Natural killer cell (primary cell): ENCODE data around the gene MPST. TPM values are rescaled to one million over a fixed set of nuclear protein-coding genes. Genes with fewer than 3 reads are reported as not detected.

Source experiments
- ATAC-seq, 3 donors: fragments of 150-1000 bp in 2 of 3; fragments of 200-7000 bp in 1 of 3; cut with Tn5 transposase; 1 replicate in 1 of 3; 2 replicates in 2 of 3; pipeline ENCODE4 v1.10.0; 2021; ENCODE audit warnings: mild to moderate bottlenecking in 2 of 3, moderate library complexity in 2 of 3
- DNase-seq, 2 donors: peaks; one replicate each; pipeline versions ENCODE4 v3.0.0 to v3.0.0-alpha.2; 2013 to 2021; ENCODE audit warnings: mixed read lengths in 1 of 2
- H3K27ac ChIP-seq: one replicate; pipeline ENCODE4 v1.5.1; 2013; ENCODE audit warnings: mild to moderate bottlenecking, low read length
- H3K27me3 ChIP-seq: one replicate; pipeline ENCODE4 v1.6.1; 2013; ENCODE audit warnings: low read length; ENCODE audit not compliant: control insufficient read depth, insufficient read depth
- H3K36me3 ChIP-seq: one replicate; pipeline ENCODE4 v1.6.1; 2013; ENCODE audit warnings: low read length; ENCODE audit not compliant: control insufficient read depth, insufficient read depth
- H3K4me1 ChIP-seq: one replicate; pipeline ENCODE4 v1.6.1; 2013; ENCODE audit warnings: low read length; ENCODE audit not compliant: control insufficient read depth, insufficient read depth
- H3K4me3 ChIP-seq: one replicate; pipeline ENCODE4 v1.5.1; 2013; ENCODE audit warnings: low read length
- H3K9me3 ChIP-seq: one replicate; pipeline ENCODE4 v1.6.1; 2013; ENCODE audit warnings: low read length; ENCODE audit not compliant: control insufficient read depth, insufficient read depth
- H3K27ac Mint-ChIP-seq, 2 donors: one replicate each; pipeline ENCODE4 v1.8.0; 2022; ENCODE audit warnings: mild to moderate bottlenecking in 2 of 2, mixed read lengths in 2 of 2, moderate library complexity in 1 of 2
- H3K27me3 Mint-ChIP-seq, 2 donors: one replicate each; pipeline ENCODE4 v1.8.0; 2022; ENCODE audit warnings: low read depth in 2 of 2, mixed read lengths in 2 of 2
- H3K36me3 Mint-ChIP-seq: one replicate; pipeline ENCODE4 v1.8.0; 2022; ENCODE audit warnings: mixed read lengths
- H3K4me1 Mint-ChIP-seq, 2 donors: one replicate each; pipeline ENCODE4 v1.8.0; 2022; ENCODE audit warnings: mixed read lengths in 2 of 2
- H3K4me3 Mint-ChIP-seq: one replicate; pipeline ENCODE4 v1.8.0; 2022; ENCODE audit warnings: mild to moderate bottlenecking, moderate library complexity, mixed read lengths
- H3K9me3 Mint-ChIP-seq, 2 donors: one replicate each; pipeline ENCODE4 v1.8.0; 2022; ENCODE audit warnings: mixed read lengths in 2 of 2
- CTCF ChIP-seq: fragments of 200-600 bp; IDR thresholded peaks from one replicate; pipeline ENCODE4 v1.8.0; 2022; ENCODE audit warnings: antibody characterized with exemption
- WGBS: methylation state at CpG from one replicate; pipeline ENCODE4 v1.1.7; 2013; ENCODE audit warnings: missing lambda C conversion rate; ENCODE audit not compliant: insufficient coverage; 5-methylcytosine and 5-hydroxymethylcytosine counted together
- intact Hi-C: fragments of 100-400 bp; cut with micrococcal nuclease; formaldehyde crosslinking; loops from one replicate; pipeline ENCODE4 v1.14.2; 2022
- total RNA-seq, 4 donors: library from RNA; stranded (reverse); fragments of 120-200 nt in 1 of 4; gene quantifications; one replicate each; pipeline versions ENCODE4 v1.2.3 to v1.2.4, GENCODE V29; 2013 to 2022

Gene MPST
- total RNA-seq, 3 donors from 2014 or later (not counting 1 experiment from before 2014, with no cell fraction given) = 21.4 to 23.9 (median 22.9) TPM

GRCh38 chr22:37014835-37015586 is 4.5 kb upstream of the MPST start:
- Mint-ChIP-seq H3K36me3 (no peaks in the 10 kb centered on the region), H3K4me3 (no peak overlapping the region), H3K27ac (no peak overlapping the region), H3K27me3 (no peaks in the 10 kb centered on the region), H3K4me1 (peaks cover 0 to 9% of the 10 kb centered on the region in 2 donors), H3K9me3 (no peaks in the 10 kb centered on the region)
- intact Hi-C loops = no loop called here
- no peak for TF ChIP-seq CTCF
- H3K27me3 ChIP-seq = no peaks in the 10 kb centered on the region
- ATAC-seq (no peak), DNase-seq (no peak)
- no peaks in the 10 kb centered on the region for H3K36me3 ChIP-seq
- H3K9me3 ChIP-seq = no peaks in the 10 kb centered on the region
- peaks cover 11% of the 10 kb centered on the region for H3K4me1 ChIP-seq
- no peak overlapping the region for H3K27ac ChIP-seq
- 90% methylated on average over 11 of the region's 12 CpGs for WGBS
- no peak overlapping the region for H3K4me3 ChIP-seq

- ATAC-seq = no peak
- Mint-ChIP-seq H3K4me1 (peaks cover 0 to 14% of the 10 kb centered on the region in 2 donors), H3K27me3 (no peaks in the 10 kb centered on the region), H3K27ac (no peak overlapping the region), H3K9me3 (no peaks in the 10 kb centered on the region), H3K4me3 (no peak overlapping the region), H3K36me3 (no peaks in the 10 kb centered on the region)
- intact Hi-C loops = no loop called here
- Histone ChIP-seq H3K27me3 (no peaks in the 10 kb centered on the region), H3K4me1 (peaks cover 16% of the 10 kb centered on the region), H3K27ac (no peak overlapping the region), H3K4me3 (no peak overlapping the region), H3K9me3 (no peaks in the 10 kb centered on the region), H3K36me3 (no peaks in the 10 kb centered on the region)
- DNase-seq = no peak
- WGBS = 88% methylated on average over 4 of the region's 4 CpGs
- TF ChIP-seq CTCF = no peak
Measured at GRCh38 chr22:37015587-37015878, 4.0 kb upstream of the MPST start.

- Histone ChIP-seq H3K9me3 (no peaks in the 10 kb centered on the region), H3K4me3 (no peak overlapping the region), H3K27ac (no peak overlapping the region), H3K27me3 (no peaks in the 10 kb centered on the region), H3K36me3 (no peaks in the 10 kb centered on the region), H3K4me1 (peaks cover 23% of the 10 kb centered on the region)
- no peaks in the 10 kb centered on the region for H3K36me3 Mint-ChIP-seq
- H3K4me1 Mint-ChIP-seq = peaks cover 4 to 16% of the 10 kb centered on the region in 2 donors
- DNase-seq = no peak
- WGBS = 95% methylated on average over 14 of the region's 14 CpGs
- no peak overlapping the region for H3K4me3 Mint-ChIP-seq
- TF ChIP-seq CTCF = no peak
- no peaks in the 10 kb centered on the region for H3K27me3 Mint-ChIP-seq
- intact Hi-C loops = no loop called here
- no peak for ATAC-seq
- H3K9me3 Mint-ChIP-seq = no peaks in the 10 kb centered on the region
- H3K27ac Mint-ChIP-seq = no peak overlapping the region
Measured at GRCh38 chr22:37016134-37016910, 3.2 kb upstream of the MPST start.
